Liver (tissue), 3 donors: ENCODE data around the gene KIRREL3.

Experiments used
- CTCF ChIP-seq: fragments of 150-350 bp; IDR thresholded peaks from 2 replicates; pipeline ENCODE4 v1.5.1; 2017; ENCODE audit warnings: improper control_type of control experiment, low read depth, low read length; ENCODE audit not compliant: missing input control
- EGR1 ChIP-seq, 2 donors: IDR thresholded peaks; 2 replicates each; pipeline ENCODE4 v1.6.1; 2016 to 2018; ENCODE audit warnings: antibody characterized with exemption in 2 of 2, low read depth in 2 of 2
- FOXA1 ChIP-seq: IDR thresholded peaks from 2 replicates; pipeline ENCODE4 v1.6.1; 2016; ENCODE audit warnings: antibody characterized with exemption
- GABPA ChIP-seq, 2 donors: IDR thresholded peaks in 1 of 2; conservative IDR thresholded peaks in 1 of 2; 2 replicates each; pipeline ENCODE4 v1.6.1; 2016; ENCODE audit warnings: antibody characterized with exemption in 2 of 2, mild to moderate bottlenecking in 1 of 2, moderate library complexity in 1 of 2
- HNF4G ChIP-seq: IDR thresholded peaks from 2 replicates; pipeline ENCODE4 v1.6.1; 2016; ENCODE audit warnings: antibody characterized with exemption
- JUND ChIP-seq, 2 donors: IDR thresholded peaks; 2 replicates each; pipeline ENCODE4 v1.6.1; 2016; ENCODE audit warnings: antibody characterized with exemption in 2 of 2
- MAX ChIP-seq: IDR thresholded peaks from 2 replicates; pipeline ENCODE4 v1.6.1; 2016; ENCODE audit warnings: antibody characterized with exemption
- RAD21 ChIP-seq, 2 donors: IDR thresholded peaks; 2 replicates each; pipeline ENCODE4 v1.6.1; 2016; ENCODE audit warnings: antibody characterized with exemption in 2 of 2, mild to moderate bottlenecking in 2 of 2
- RXRA ChIP-seq, 2 donors: IDR thresholded peaks; 2 replicates each; pipeline ENCODE4 v1.6.1; 2017 to 2018; ENCODE audit warnings: antibody characterized with exemption in 2 of 2, mild to moderate bottlenecking in 1 of 2
- TAF1 ChIP-seq: conservative IDR thresholded peaks from 2 replicates; pipeline ENCODE4 v1.6.1; 2016; ENCODE audit warnings: antibody characterized with exemption, mild to moderate bottlenecking
- YY1 ChIP-seq: IDR thresholded peaks from 2 replicates; pipeline ENCODE4 v1.6.1; 2016; ENCODE audit warnings: antibody characterized with exemption, mild to moderate bottlenecking
- donor health status: healthy.
- donor health status: healthy.

- TF ChIP-seq RAD21 (IDR thresholded peaks at IDR 0.05): peak; percentile 43 to 61
- TF ChIP-seq TAF1: no peak
- TF ChIP-seq JUND (IDR thresholded peaks at IDR 0.05): no peak
- peak; percentile 36 for TF ChIP-seq CTCF
- no peak for TF ChIP-seq HNF4G
- TF ChIP-seq EGR1 (IDR thresholded peaks at IDR 0.05; ENCODE audit: low read depth in 2 of 2): no peak
- no peak for TF ChIP-seq YY1
- TF ChIP-seq RXRA (IDR thresholded peaks at IDR 0.05): no peak
- no peak for TF ChIP-seq GABPA (IDR thresholded peaks at IDR 0.05 in 1 of 2, conservative IDR thresholded peaks at IDR 0.05 in 1 of 2)
- TF ChIP-seq FOXA1: no peak
- TF ChIP-seq MAX: no peak
Measured at GRCh38 chr11:126969865-126970479, 30.6 kb downstream of the KIRREL3 start.
